Mammary epithelial cell (primary cell): ENCODE measurements around the gene TCERG1L.

Source experiments
- CTCF ChIP-seq, 2 donors: IDR thresholded peaks in 1 of 2; conservative IDR thresholded peaks in 1 of 2; 2 replicates each; pipeline ENCODE4 v1.5.1; 2011 to 2012; ENCODE audit warnings: inconsistent platforms in 2 of 2, low read length in 2 of 2, mild to moderate bottlenecking in 2 of 2, control low read depth in 1 of 2, low read depth in 1 of 2; ENCODE audit not compliant: insufficient read depth in 1 of 2; ENCODE audit errors: extremely low read depth in 1 of 2
- EZH2 ChIP-seq: IDR thresholded peaks from 2 replicates; pipeline ENCODE4 v1.6.1; 2012; ENCODE audit warnings: low read length, inconsistent platforms, borderline replicate concordance

- TF ChIP-seq CTCF (conservative IDR thresholded peaks at IDR 0.05 in 1 of 2, IDR thresholded peaks at IDR 0.05 in 1 of 2; ENCODE audit: extremely low read depth in 1 of 2, insufficient read depth in 1 of 2, low read depth in 1 of 2, low read length in 2 of 2): no peak
- no peak for TF ChIP-seq EZH2
Measured at GRCh38 chr10:131115801-131116200, 195.7 kb downstream of the TCERG1L start.
